OCI-LY1 (cell line): ENCODE results near the gene CLEC16A.

Experiments
- H2AFZ ChIP-seq: fragments of 200-600 bp; sonication (generic), shearing (Covaris generic); 2 replicates; pipeline ENCODE4 v1.6.0; 2014; ENCODE audit warnings: antibody characterized with exemption, mild to moderate bottlenecking, low read length
- H3F3A ChIP-seq: fragments of 200-600 bp; sonication (generic), shearing (Covaris generic); 2 replicates; pipeline ENCODE4 v1.6.0; 2014; ENCODE audit warnings: mild to moderate bottlenecking, antibody characterized with exemption, low read length, moderate library complexity; ENCODE audit not compliant: insufficient read depth
- H3K27ac ChIP-seq: fragments of 200-600 bp; sonication (generic); 2 replicates; pipeline ENCODE4 v1.5.1; 2014; ENCODE audit warnings: low read length, mixed run types, mild to moderate bottlenecking, low read depth; ENCODE audit not compliant: poor library complexity, severe bottlenecking
- H3K27me3 ChIP-seq: fragments of 200-600 bp; sonication (generic); 2 replicates; pipeline ENCODE4 v1.6.0; 2014; ENCODE audit warnings: antibody characterized with exemption, mild to moderate bottlenecking, low read length, moderate library complexity; ENCODE audit not compliant: insufficient read depth
- H3K36me3 ChIP-seq: fragments of 200-600 bp; sonication (generic); 2 replicates; pipeline ENCODE4 v1.6.1; 2014; ENCODE audit warnings: mild to moderate bottlenecking, antibody characterized with exemption, low read length, moderate library complexity, mixed read lengths; ENCODE audit not compliant: insufficient read depth
- H3K4me1 ChIP-seq: fragments of 200-600 bp; sonication (generic); 2 replicates; pipeline ENCODE4 v1.5.1; 2014; ENCODE audit warnings: mild to moderate bottlenecking, low read length, moderate library complexity; ENCODE audit not compliant: insufficient read depth, severe bottlenecking
- H3K4me2 ChIP-seq: fragments of 200-600 bp; sonication (generic), shearing (Covaris generic); 2 replicates; pipeline ENCODE4 v1.6.1; 2014; ENCODE audit warnings: low read length
- H3K4me3 ChIP-seq: fragments of 200-600 bp; sonication (generic); 2 replicates; pipeline ENCODE4 v1.5.1; 2014; ENCODE audit warnings: low read length, low read depth, mild to moderate bottlenecking, mixed read lengths; ENCODE audit not compliant: poor library complexity, severe bottlenecking
- H3K79me2 ChIP-seq: fragments of 200-600 bp; shearing (Covaris generic); 2 replicates; pipeline ENCODE4 v1.6.1; 2016; ENCODE audit warnings: mixed run types, low read length, mixed read lengths; ENCODE audit not compliant: insufficient read depth
- H3K9ac ChIP-seq: fragments of 200-600 bp; sonication (generic), shearing (Covaris generic); 2 replicates; pipeline ENCODE4 v1.6.1; 2014; ENCODE audit warnings: mild to moderate bottlenecking, low read length, mixed read lengths
- H3K9me2 ChIP-seq: fragments of 200-600 bp; sonication (generic), shearing (Covaris generic); 2 replicates; pipeline ENCODE4 v1.6.1; 2014; ENCODE audit warnings: low read depth, mild to moderate bottlenecking, low read length, mixed read lengths
- H3K9me3 ChIP-seq: fragments of 200-600 bp; shearing (Covaris generic); 2 replicates; pipeline ENCODE4 v1.6.1; 2014; ENCODE audit warnings: low read length, mixed read lengths
- H4K20me1 ChIP-seq: fragments of 200-600 bp; sonication (generic), shearing (Covaris generic); 2 replicates; pipeline ENCODE4 v1.6.0; 2016; ENCODE audit warnings: mild to moderate bottlenecking, low read length; ENCODE audit not compliant: insufficient read depth
- CTCF ChIP-seq: fragments of 200-600 bp; sonication (generic), shearing (Covaris generic); IDR thresholded peaks from 2 replicates; pipeline ENCODE4 v1.5.1; 2017; ENCODE audit warnings: mild to moderate bottlenecking, antibody characterized with exemption, low read length, moderate library complexity, mixed read lengths
- EZH2 ChIP-seq: fragments of 200-600 bp; sonication (generic), shearing (Covaris generic); IDR thresholded peaks from 2 replicates; pipeline ENCODE4 v1.8.0; 2017; ENCODE audit warnings: borderline replicate concordance, mixed run types, mild to moderate bottlenecking, antibody characterized with exemption, low read length, moderate library complexity, mixed read lengths

The CLEC16A gene

DNA sequence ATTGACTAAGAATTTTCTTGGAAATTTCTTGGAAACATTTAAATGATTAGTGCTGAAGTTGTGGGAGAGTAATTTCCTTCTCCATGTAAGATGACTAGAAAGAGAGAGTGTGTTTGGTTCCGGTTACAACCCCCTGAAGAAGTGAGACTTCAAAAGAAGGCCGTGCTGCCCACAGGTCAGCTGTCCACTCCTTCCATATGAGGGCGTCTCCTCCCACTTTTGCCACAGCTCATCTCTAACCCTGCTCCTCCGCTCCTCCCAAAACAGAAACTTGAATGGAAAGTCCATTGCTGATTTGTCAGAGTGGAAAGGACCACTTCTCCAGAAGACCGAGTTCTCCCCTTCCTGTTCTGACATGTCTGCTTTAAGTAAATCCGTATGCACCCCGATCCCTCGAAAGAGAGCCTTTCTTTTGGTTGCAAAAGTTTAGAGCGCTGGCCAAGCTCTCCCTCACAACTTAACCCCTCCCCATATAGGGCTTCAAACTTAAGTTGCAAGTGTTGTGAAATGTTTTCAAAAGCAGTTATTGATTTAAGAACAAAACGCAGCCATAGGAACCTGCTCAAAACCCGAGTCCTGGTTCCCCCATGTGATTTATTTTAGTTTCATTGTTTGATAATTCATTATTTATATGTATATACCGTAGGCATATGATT is 182.2 kb downstream of the CLEC16A start:
- H4K20me1 ChIP-seq, result no peaks in the 10 kb centered on the region
- H3K27ac ChIP-seq, result no peak overlapping the region
- peaks cover 60% of the 10 kb centered on the region; the same call in 1 of the 2 replicates for H3K36me3 ChIP-seq
- no peak overlapping the region for H3K4me2 ChIP-seq
- no peak overlapping the region for H2AFZ ChIP-seq
- no peaks in the 10 kb centered on the region for H3K9me3 ChIP-seq
- H3K9me2 ChIP-seq, result no peaks in the 10 kb centered on the region
- TF ChIP-seq EZH2, result no peak
- TF ChIP-seq CTCF, result no peak
- no peaks in the 10 kb centered on the region for H3F3A ChIP-seq
- H3K4me3 ChIP-seq, result no peak overlapping the region
- H3K4me1 ChIP-seq, result no peaks in the 10 kb centered on the region
- no peaks in the 10 kb centered on the region for H3K27me3 ChIP-seq
- no peak overlapping the region for H3K9ac ChIP-seq
- no peaks in the 10 kb centered on the region for H3K79me2 ChIP-seq

GRCh38 chr16:11127610-11128195 is 183.3 kb downstream of the CLEC16A start:
- TF ChIP-seq CTCF (no peak), EZH2 (no peak)
- no peaks in the 10 kb centered on the region for H3K79me2 ChIP-seq

GRCh38 chr16:11128211-11129141 is 184.1 kb downstream of the CLEC16A start:
- H3K4me3 ChIP-seq, result no peak overlapping the region
- H3K9me3 ChIP-seq, result no peaks in the 10 kb centered on the region
- TF ChIP-seq EZH2 (no peak), CTCF (no peak)
- H3F3A ChIP-seq, result no peaks in the 10 kb centered on the region
- H3K4me1 ChIP-seq, result no peaks in the 10 kb centered on the region
- no peaks in the 10 kb centered on the region for H3K79me2 ChIP-seq
- H3K9me2 ChIP-seq, result no peaks in the 10 kb centered on the region
- H3K9ac ChIP-seq, result no peak overlapping the region
- no peak overlapping the region for H2AFZ ChIP-seq
- H3K4me2 ChIP-seq, result no peak overlapping the region
- H3K27me3 ChIP-seq, result no peaks in the 10 kb centered on the region
- H4K20me1 ChIP-seq, result no peaks in the 10 kb centered on the region
- H3K36me3 ChIP-seq, result peaks cover 50% of the 10 kb centered on the region; the same call in 1 of the 2 replicates
- H3K27ac ChIP-seq, result no peak overlapping the region

More at GRCh38 chr16:11127610-11128195, 183.3 kb downstream of the CLEC16A start:
- H3K4me1 ChIP-seq, result no peaks in the 10 kb centered on the region
- no peaks in the 10 kb centered on the region for H4K20me1 ChIP-seq
- no peaks in the 10 kb centered on the region for H3F3A ChIP-seq
- no peak overlapping the region for H3K9ac ChIP-seq
- peaks cover 56% of the 10 kb centered on the region; the same call in 1 of the 2 replicates for H3K36me3 ChIP-seq
- no peak overlapping the region for H3K4me2 ChIP-seq
- no peaks in the 10 kb centered on the region for H3K9me2 ChIP-seq
- H3K27ac ChIP-seq, result no peak overlapping the region
- no peak overlapping the region for H2AFZ ChIP-seq
- no peaks in the 10 kb centered on the region for H3K9me3 ChIP-seq
- no peaks in the 10 kb centered on the region for H3K27me3 ChIP-seq
- no peak overlapping the region for H3K4me3 ChIP-seq
